Loucy (cell line): Measurements from ENCODE around the gene METTL15.

ENCODE experiments used
- CTCF ChIP-seq: fragments of 200-600 bp; sonication (generic); conservative IDR thresholded peaks from 2 replicates; pipeline ENCODE4 v1.5.1; 2014; ENCODE audit warnings: mild to moderate bottlenecking, antibody characterized with exemption, low read length
- EZH2phosphoT487 ChIP-seq: fragments of 200-600 bp; IDR thresholded peaks from 2 replicates; pipeline ENCODE4 v1.6.1; 2018; ENCODE audit warnings: antibody characterized with exemption, mild to moderate bottlenecking, moderate library complexity, borderline replicate concordance

GRCh38 chr11:28092786-28093185, 15.4 kb upstream of the METTL15 start:
- TF ChIP-seq CTCF, result no peak
- no peak for TF ChIP-seq EZH2phosphoT487
